ENCODE results near the gene GMPPA. TPM values are rescaled to one million over a fixed set of nuclear protein-coding genes. Genes with fewer than 3 reads are reported as not detected.

Gene GMPPA
- total RNA-seq, 1 experiment from 2014 or later, result 51.9 TPM

- H3K36me3 Mint-ChIP-seq, result no peaks in the 10 kb centered on the region
- ChIA-PET POLR2A (interaction anchor here (1.0 to 1.5 kb wide), 2 partner anchors 19 to 30 kb away, joined by 3 to 5 read pairs; a partner anchor contains a TSS), CTCF (interaction anchor here (0.9 to 41.3 kb wide), 10 partner anchors 10 to 122 kb away, joined by 3 to 2316 read pairs (median 12); partner anchors contain the start of genes ASIC4, GMPPA and SPEG)
- no peaks in the 10 kb centered on the region for H3K9me3 Mint-ChIP-seq
- DNase-seq (ENCODE audit: low spot score) (no peak), ATAC-seq (no peak)
- TF ChIP-seq STAT6 (CRISPR knock-in tag; conservative IDR thresholded peaks at IDR 0.05; ENCODE audit: low read depth) (no peak), E2F4 (CRISPR knock-in tag; IDR thresholded peaks at IDR 0.05; ENCODE audit: borderline replicate concordance, low read depth) (no peak), ZBTB21 (CRISPR knock-in tag; IDR thresholded peaks at IDR 0.05; ENCODE audit: borderline replicate concordance) (no peak), FOXK1 (CRISPR knock-in tag; IDR thresholded peaks at IDR 0.05) (no peak), ZSCAN18 (CRISPR knock-in tag; IDR thresholded peaks at IDR 0.05) (no peak), HMGA2 (CRISPR knock-in tag; IDR thresholded peaks at IDR 0.05) (no peak), E2F1 (CRISPR knock-in tag; IDR thresholded peaks at IDR 0.05) (no peak), JUN (CRISPR knock-in tag; IDR thresholded peaks at IDR 0.05) (no peak), MLX (CRISPR knock-in tag; IDR thresholded peaks at IDR 0.05) (no peak), RORB (CRISPR knock-in tag; IDR thresholded peaks at IDR 0.05) (no peak), NFYB (CRISPR knock-in tag; conservative IDR thresholded peaks at IDR 0.05; ENCODE audit: low read depth) (no peak), ESRRA (CRISPR knock-in tag; IDR thresholded peaks at IDR 0.05; ENCODE audit: borderline replicate concordance) (no peak), ZNF512 (CRISPR knock-in tag; IDR thresholded peaks at IDR 0.05; ENCODE audit: borderline replicate concordance) (no peak), ZNF263 (CRISPR knock-in tag; IDR thresholded peaks at IDR 0.05; ENCODE audit: low read depth) (no peak), ERG (CRISPR knock-in tag; IDR thresholded peaks at IDR 0.05) (no peak)
- H3K4me1 Mint-ChIP-seq, result peaks cover 62% of the 10 kb centered on the region
- peaks cover 56% of the 10 kb centered on the region for H3K27me3 Mint-ChIP-seq (ENCODE audit: low read depth)
- no peak overlapping the region for H3K4me3 Mint-ChIP-seq
- H3K27ac Mint-ChIP-seq, result no peak overlapping the region
These were observed 27.0 kb downstream of the GMPPA start for GRCh38 chr2:219525533-219526232.
